HG02981 (cell line): ENCODE measurements around the gene SERPINB8.

ENCODE experiments used
- ATAC-seq: cut with Tn5 transposase; IDR thresholded peaks from one replicate; pipeline ENCODE4 v1.9.1; 2021; ENCODE audit warnings: mild to moderate bottlenecking, moderate library complexity; ENCODE audit not compliant: unreplicated experiment

SERPINB8 gene

GRCh38 chr18:64011513-64011912 is 41.6 kb downstream of the SERPINB8 start:
- ATAC-seq, result no peak

GRCh38 chr18:64017870-64018269 is 48.0 kb downstream of the SERPINB8 start:
- no peak for ATAC-seq

GRCh38 chr18:64019922-64020756 is 50.3 kb downstream of the SERPINB8 start:
- no peak for ATAC-seq

GRCh38 chr18:64026350-64026749 is 56.5 kb downstream of the SERPINB8 start:
- ATAC-seq, result no peak

- ATAC-seq, result peak; percentile 63
These were observed 58.2 kb downstream of the SERPINB8 start for GRCh38 chr18:64027931-64028695.

GRCh38 chr18:64029096-64029495 is 59.2 kb downstream of the SERPINB8 start:
- no peak for ATAC-seq

GRCh38 chr18:64031411-64031810 is 61.5 kb downstream of the SERPINB8 start:
- no peak for ATAC-seq

GRCh38 chr18:64032312-64032711 is 62.4 kb downstream of the SERPINB8 start:
- no peak for ATAC-seq

GRCh38 chr18:64037812-64038414 is 68.0 kb downstream of the SERPINB8 start:
- peak; percentile 78 for ATAC-seq
